Left forelimb (tissue), 1 donor: ENCODE results near the gene MAFB.

ENCODE experiments used
- DNase-seq: peaks from one replicate; pipeline ENCODE4 v3.0.0-alpha.2; 2018; ENCODE audit warnings: low spot score

MAFB gene

GRCh38 chr20:40681165-40681564 is 7.9 kb downstream of the MAFB start:
- DNase-seq: no peak

- DNase-seq: no peak
Measured at GRCh38 chr20:40680161-40680959, 8.7 kb downstream of the MAFB start.

GRCh38 chr20:40679184-40679583 is 9.9 kb downstream of the MAFB start:
- no peak for DNase-seq

GRCh38 chr20:40678286-40678875 is 10.7 kb downstream of the MAFB start:
- DNase-seq: no peak

- DNase-seq: no peak
Measured at GRCh38 chr20:40677343-40677924, 11.6 kb downstream of the MAFB start.

GRCh38 chr20:40676491-40677269 is 12.4 kb downstream of the MAFB start:
- DNase-seq: no peak

GRCh38 chr20:40675599-40676221 is 13.3 kb downstream of the MAFB start:
- no peak for DNase-seq

GRCh38 chr20:40673442-40673841 is 15.6 kb downstream of the MAFB start:
- DNase-seq: no peak

- no peak for DNase-seq
Measured at GRCh38 chr20:40672095-40672494, 16.9 kb downstream of the MAFB start.

- DNase-seq: no peak
Measured at GRCh38 chr20:40670253-40670652, 18.8 kb downstream of the MAFB start.

- no peak for DNase-seq
Measured at GRCh38 chr20:40669692-40670091, 19.3 kb downstream of the MAFB start.

GRCh38 chr20:40668449-40669228 is 20.4 kb downstream of the MAFB start:
- no peak for DNase-seq

GRCh38 chr20:40667503-40667902 is 21.5 kb downstream of the MAFB start:
- no peak for DNase-seq

GRCh38 chr20:40666336-40666735 is 22.7 kb downstream of the MAFB start:
- DNase-seq: no peak

- no peak for DNase-seq
Measured at GRCh38 chr20:40664891-40665290, 24.1 kb downstream of the MAFB start.

- DNase-seq: no peak
Measured at GRCh38 chr20:40663991-40664880, 24.8 kb downstream of the MAFB start.

GRCh38 chr20:40663304-40663790 is 25.7 kb downstream of the MAFB start:
- DNase-seq: no peak

- no peak for DNase-seq
Measured at GRCh38 chr20:40659567-40659966, 29.5 kb downstream of the MAFB start.

GRCh38 chr20:40658509-40658908 is 30.5 kb downstream of the MAFB start:
- no peak for DNase-seq

GRCh38 chr20:40657526-40657925 is 31.5 kb downstream of the MAFB start:
- no peak for DNase-seq
